Ecto neural progenitor cell (in vitro differentiated cells): ENCODE results near the gene IGLL1.

Source experiments
- DNase-seq: peaks from one replicate; pipeline ENCODE4 v3.0.0-alpha.2; 2018; ENCODE audit warnings: low spot score

IGLL1 gene

GRCh38 chr22:23527971-23528740, 51.9 kb downstream of the IGLL1 start:
- no peak for DNase-seq

DNA sequence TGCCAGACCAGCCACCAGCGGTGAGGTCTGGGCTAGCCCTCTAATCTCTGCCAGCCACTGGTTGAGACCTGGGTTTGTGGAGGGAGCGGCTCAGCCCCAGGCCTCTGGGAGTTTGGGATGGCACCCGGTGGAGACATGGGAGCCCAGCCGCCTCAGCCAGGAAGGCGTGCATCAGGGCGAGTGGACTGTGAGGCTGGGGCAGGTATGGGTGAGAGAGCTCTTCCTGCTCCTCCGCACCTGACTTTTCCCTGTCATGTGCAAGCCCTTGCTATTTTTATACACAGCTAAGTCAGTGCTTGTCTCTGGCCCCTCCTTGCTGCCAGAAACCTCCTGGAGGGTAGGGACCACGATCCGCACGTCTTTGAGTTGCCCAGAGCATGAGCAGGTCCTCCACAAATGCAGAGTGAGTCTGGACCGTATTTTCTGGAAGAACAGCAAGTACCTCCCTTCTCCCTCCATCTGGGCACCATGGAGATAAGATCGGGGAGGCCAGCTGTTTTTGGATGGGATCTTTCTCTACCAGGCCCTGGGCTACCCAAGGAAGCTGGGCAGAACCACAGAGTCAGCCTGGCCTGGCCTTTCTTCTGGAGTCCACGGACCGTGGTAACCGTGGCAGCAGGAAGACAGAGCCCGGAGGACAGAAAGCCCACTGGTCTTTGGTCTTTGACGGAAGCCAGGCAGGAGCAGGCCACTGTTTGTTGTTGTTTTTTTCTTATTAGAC, 53.3 kb downstream of the IGLL1 start:
- DNase-seq: no peak

GRCh38 chr22:23525510-23525909, 54.6 kb downstream of the IGLL1 start:
- no peak for DNase-seq

- peak; percentile 39 for DNase-seq
Observed at GRCh38 chr22:23524226-23524625, 55.9 kb downstream of the IGLL1 start.

GRCh38 chr22:23523713-23524112, 56.4 kb downstream of the IGLL1 start:
- DNase-seq: no peak
